Thymus (tissue), 11 donors: ENCODE data around the gene STK24. TPM values are rescaled to one million over a fixed set of nuclear protein-coding genes. Genes with fewer than 3 reads are reported as not detected.

Experiments used
- DNase-seq, 9 donors: peaks; one replicate each; pipeline ENCODE4 v3.0.0-alpha.2; 2013; ENCODE audit warnings: low spot score in 9 of 9, low read depth in 6 of 9, missing footprints in 1 of 9
- H3K27ac ChIP-seq, 2 donors: one replicate each; pipeline ENCODE4 v1.5.1; 2013; ENCODE audit warnings: control low read depth in 1 of 2, low read depth in 1 of 2, low read length in 1 of 2, mild to moderate bottlenecking in 1 of 2, moderate library complexity in 1 of 2
- H3K27me3 ChIP-seq, 2 donors: one replicate each; pipeline ENCODE4 v1.5.1; 2013; ENCODE audit warnings: low read length in 1 of 2; ENCODE audit not compliant: control insufficient read depth in 2 of 2, insufficient read depth in 1 of 2
- H3K36me3 ChIP-seq, 2 donors: one replicate each; pipeline ENCODE4 v1.5.1; 2013; ENCODE audit warnings: low read length in 1 of 2, mild to moderate bottlenecking in 1 of 2, moderate library complexity in 1 of 2; ENCODE audit not compliant: control insufficient read depth in 2 of 2, insufficient read depth in 2 of 2
- H3K4me1 ChIP-seq, 2 donors: one replicate each; pipeline ENCODE4 v1.5.1; 2013; ENCODE audit warnings: low read length in 2 of 2; ENCODE audit not compliant: control insufficient read depth in 2 of 2, insufficient read depth in 2 of 2
- H3K4me3 ChIP-seq, 2 donors: one replicate each; pipeline ENCODE4 v1.5.1; 2013; ENCODE audit warnings: low read length in 2 of 2, control low read depth in 1 of 2, mild to moderate bottlenecking in 1 of 2
- H3K9me3 ChIP-seq, 2 donors: one replicate each; pipeline ENCODE4 v1.5.1; 2013; ENCODE audit warnings: low read length in 1 of 2, mild to moderate bottlenecking in 1 of 2; ENCODE audit not compliant: control insufficient read depth in 2 of 2, insufficient read depth in 1 of 2
- WGBS: extraction: QIAGEN DNeasy Blood & Tissue Kit; methylation state at CpG from one replicate; pipeline ENCODE4 v1.1.7; 2013; 5-methylcytosine and 5-hydroxymethylcytosine counted together
- polyA plus RNA-seq: library from polyadenylated mRNA; stranded (reverse); fragments of 200-250 nt; gene quantifications from one replicate; pipeline ENCODE4 v1.2.3, GENCODE V29; 2013
- total RNA-seq: library from RNA; stranded (reverse); fragments of 120-200 nt; gene quantifications from one replicate; pipeline ENCODE4 v1.2.4, GENCODE V29; 2013
- donor health status: healthy.

STK24 gene
- total and polyA plus RNA-seq, 2 donors = 52.7 to 62.4 TPM

DNA sequence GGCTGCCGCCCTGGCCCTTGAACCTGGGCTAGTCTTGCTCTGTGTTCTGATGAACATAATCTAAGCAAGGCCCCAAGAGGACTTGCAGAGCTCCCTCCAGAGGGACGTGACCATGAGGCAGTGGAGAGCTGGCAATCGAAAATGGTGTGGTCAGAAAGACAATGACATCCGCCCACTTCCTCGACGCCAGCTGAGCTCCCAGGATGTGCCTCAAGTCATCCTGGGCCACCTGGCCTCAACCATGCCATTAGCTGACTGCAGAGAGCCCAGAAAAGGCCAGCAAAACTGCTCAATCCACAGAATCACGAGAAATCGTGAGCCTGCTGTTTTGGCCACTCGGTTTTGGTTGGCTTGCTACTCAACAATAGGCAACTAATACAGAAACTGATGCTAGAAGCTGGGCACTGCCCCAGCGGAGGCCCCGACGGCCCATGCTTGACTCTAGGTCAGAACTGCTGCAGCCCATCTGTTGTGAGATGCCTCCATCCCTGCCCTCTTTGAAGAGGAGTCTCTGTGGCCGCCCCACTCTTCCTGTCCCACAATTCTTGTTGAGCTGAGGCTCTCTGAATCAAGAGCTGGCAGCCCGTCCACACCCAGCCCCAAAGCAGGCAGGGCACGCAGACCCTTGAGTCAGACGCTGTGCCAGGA is 53.3 kb downstream of the STK24 start:
- Histone ChIP-seq H3K36me3 (peaks cover 3 to 6% of the 10 kb centered on the region in 2 donors), H3K4me1 (peaks cover 3 to 30% of the 10 kb centered on the region in 2 donors), H3K27ac (no peak overlapping the region), H3K27me3 (no peaks in the 10 kb centered on the region), H3K9me3 (no peaks in the 10 kb centered on the region), H3K4me3 (no peak overlapping the region)
- no peak for DNase-seq
- 96% methylated on average over 16 of the region's 16 CpGs for WGBS

DNA sequence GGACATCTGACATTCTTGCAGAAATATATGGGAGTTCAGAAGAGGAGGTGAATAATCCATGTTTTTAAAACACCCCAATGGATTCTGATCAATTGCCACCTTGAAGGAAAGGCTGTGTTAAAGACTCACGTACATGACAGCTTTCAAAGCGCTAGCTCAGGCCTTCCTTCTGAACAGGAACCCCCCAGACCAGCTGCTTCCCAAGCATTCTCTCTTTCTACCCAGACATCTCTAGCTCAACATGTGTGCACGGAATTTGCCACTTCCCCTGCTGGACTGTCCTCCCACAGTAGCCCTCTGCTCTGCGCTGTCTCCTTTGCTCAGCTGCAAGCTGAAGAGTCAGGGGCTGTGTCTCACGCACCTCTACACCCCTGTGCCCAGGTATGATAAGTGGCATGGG is 54.5 kb downstream of the STK24 start:
- no peak for DNase-seq
- Histone ChIP-seq H3K4me3 (no peak overlapping the region), H3K36me3 (peaks cover 7 to 11% of the 10 kb centered on the region in 2 donors), H3K4me1 (peaks cover 3 to 28% of the 10 kb centered on the region in 2 donors), H3K27ac (no peak overlapping the region), H3K27me3 (no peaks in the 10 kb centered on the region), H3K9me3 (no peaks in the 10 kb centered on the region)
- WGBS = 94% methylated on average over 5 of the region's 5 CpGs

DNA sequence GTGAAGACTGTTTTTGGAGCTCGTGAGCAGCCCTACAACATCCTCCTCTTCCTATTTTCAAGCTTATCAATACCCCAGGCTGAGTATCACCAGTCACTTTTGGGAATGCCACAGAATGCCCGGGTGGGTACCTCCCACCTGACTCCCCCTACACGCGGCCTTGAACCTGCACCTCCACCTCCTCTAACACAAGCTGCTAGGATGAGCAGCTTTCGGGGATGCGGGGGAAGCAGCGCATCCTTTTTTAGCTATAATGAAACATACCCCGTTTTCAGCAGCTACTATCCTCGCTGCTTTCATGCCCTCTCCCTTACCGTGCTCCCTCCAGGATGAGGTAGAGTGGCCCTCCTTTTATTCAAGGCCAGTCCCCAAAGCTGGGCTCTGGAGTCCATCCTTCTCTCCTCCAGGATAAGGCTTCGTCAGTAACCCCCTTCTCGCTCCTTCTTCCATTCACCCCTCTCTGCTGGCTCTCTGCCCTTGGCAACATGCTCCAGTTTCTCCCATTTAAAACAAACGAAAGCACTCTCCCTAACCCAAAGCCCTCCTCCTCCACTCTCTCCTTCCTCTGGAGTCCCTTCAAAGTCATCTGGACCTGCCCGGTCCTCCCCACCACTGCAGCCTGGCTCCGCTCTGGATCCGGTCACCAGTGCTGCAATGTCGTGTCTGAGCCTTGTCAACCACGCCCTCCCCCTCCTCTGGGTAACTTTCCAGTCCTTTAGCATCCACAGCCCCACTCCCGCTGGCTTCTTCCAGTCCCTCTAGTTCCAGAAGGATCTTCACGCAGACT is 55.3 kb downstream of the STK24 start:
- 96% methylated on average over 20 of the region's 20 CpGs for WGBS
- Histone ChIP-seq H3K4me1 (peaks cover 3 to 28% of the 10 kb centered on the region in 2 donors), H3K27ac (no peak overlapping the region), H3K27me3 (no peaks in the 10 kb centered on the region), H3K36me3 (peaks cover 8 to 17% of the 10 kb centered on the region in 2 donors), H3K4me3 (no peak overlapping the region), H3K9me3 (no peaks in the 10 kb centered on the region)
- DNase-seq = no peak

DNA sequence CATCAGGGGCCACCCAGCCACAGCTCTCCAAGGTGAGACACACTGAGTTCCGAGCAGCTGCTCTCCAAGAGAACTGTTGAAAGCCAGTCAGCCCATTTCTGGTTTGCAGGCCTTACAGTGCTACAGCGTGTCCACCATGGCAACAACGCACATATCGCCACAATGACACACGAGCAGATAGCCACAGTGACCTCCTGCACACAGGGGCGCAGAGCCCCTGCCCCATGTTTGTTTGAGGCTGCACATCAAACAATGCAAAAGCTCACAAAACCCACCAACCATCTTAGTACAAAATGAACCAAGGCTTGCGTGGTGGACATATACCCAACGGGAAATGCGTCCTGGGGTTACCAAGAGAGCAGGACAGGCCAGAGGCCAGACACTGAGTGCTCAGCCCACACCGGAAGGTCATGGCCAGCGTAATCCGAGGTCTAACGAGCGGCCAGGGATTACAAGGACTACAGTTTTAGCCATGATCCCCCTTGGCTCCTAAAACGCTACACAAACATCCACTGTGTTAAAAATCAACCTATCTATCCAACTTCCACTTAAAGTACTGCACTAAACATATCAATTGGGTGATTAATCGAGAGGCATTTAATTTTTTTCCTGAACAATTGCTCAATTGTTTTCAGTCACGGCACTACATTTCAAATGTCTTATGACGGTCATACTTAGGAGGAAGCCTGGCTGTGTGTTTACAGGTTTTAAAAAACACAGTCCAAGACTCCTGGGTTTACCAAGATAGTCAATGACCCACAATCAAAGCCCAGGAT is 56.0 kb downstream of the STK24 start:
- DNase-seq = no peak
- Histone ChIP-seq H3K4me1 (peaks cover 2 to 28% of the 10 kb centered on the region in 2 donors), H3K4me3 (no peak overlapping the region), H3K36me3 (peaks cover 12 to 21% of the 10 kb centered on the region in 2 donors), H3K27ac (no peak overlapping the region), H3K9me3 (no peaks in the 10 kb centered on the region), H3K27me3 (no peaks in the 10 kb centered on the region)
- 98% methylated on average over 18 of the region's 18 CpGs for WGBS

DNA sequence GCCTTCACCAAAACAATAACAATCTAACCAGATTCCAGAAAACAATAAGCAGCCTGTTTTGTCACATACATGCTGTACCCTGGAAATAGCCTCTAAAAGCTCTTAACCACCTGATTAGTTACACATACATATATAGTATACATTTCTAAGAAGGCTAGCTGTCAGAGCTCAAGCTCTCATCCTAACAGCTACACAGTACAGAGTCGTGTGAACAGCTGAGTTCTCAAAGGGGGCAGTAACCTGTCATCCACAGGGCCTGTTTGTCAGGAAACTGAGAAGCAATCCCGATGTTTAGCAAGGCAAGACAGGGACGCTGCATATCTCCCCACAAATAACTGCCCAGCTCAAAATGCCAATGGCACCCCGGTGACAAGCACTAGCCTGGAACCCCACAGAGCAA is 56.9 kb downstream of the STK24 start:
- no peak overlapping the region for H3K27ac ChIP-seq
- no peak overlapping the region for H3K4me3 ChIP-seq
- H3K27me3 ChIP-seq = no peaks in the 10 kb centered on the region
- H3K36me3 ChIP-seq = peaks cover 12 to 29% of the 10 kb centered on the region in 2 donors
- peaks cover 0 to 22% of the 10 kb centered on the region in 2 donors for H3K4me1 ChIP-seq
- H3K9me3 ChIP-seq = no peaks in the 10 kb centered on the region
- DNase-seq = no peak
- WGBS = 93% methylated on average over 4 of the region's 4 CpGs

DNA sequence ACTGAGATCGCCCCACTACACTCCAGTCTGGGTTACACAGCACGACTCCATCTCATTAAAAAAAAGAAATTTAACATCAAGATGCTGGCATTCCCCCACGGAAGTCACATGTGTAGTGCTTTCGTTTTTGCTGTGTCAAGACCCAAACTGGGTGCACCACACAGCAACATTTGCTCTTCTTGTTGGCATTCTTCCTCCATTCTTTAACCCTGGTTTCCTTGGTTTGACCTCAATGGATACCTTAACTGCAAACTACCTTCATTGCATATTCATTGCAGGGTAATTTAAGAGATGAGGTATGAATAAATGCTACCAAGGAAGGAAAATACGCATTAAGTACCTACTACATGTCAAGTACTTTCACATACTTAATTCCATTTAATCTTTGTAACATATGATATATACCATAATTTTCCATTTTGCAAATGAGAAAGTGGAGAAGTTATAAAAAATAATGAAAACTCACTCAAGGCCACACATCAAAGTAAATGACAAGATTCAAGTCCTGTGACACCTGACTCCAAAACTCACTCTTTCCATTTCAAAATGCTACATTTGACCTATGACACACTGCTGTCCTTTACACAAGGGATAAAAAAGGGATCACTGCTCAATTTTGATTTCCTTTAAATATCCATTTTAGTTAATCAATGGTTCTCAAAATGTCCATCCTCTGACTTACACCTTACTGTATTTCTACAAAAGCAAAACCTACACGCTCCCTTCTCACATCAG is 59.2 kb downstream of the STK24 start:
- Histone ChIP-seq H3K4me3 (no peak overlapping the region), H3K27ac (no peak overlapping the region), H3K9me3 (no peaks in the 10 kb centered on the region), H3K27me3 (no peaks in the 10 kb centered on the region), H3K4me1 (peaks cover 2 to 4% of the 10 kb centered on the region in 2 donors), H3K36me3 (peaks cover 9 to 35% of the 10 kb centered on the region in 2 donors)
- 89% methylated on average over 6 of the region's 6 CpGs for WGBS
- DNase-seq = no peak

DNA sequence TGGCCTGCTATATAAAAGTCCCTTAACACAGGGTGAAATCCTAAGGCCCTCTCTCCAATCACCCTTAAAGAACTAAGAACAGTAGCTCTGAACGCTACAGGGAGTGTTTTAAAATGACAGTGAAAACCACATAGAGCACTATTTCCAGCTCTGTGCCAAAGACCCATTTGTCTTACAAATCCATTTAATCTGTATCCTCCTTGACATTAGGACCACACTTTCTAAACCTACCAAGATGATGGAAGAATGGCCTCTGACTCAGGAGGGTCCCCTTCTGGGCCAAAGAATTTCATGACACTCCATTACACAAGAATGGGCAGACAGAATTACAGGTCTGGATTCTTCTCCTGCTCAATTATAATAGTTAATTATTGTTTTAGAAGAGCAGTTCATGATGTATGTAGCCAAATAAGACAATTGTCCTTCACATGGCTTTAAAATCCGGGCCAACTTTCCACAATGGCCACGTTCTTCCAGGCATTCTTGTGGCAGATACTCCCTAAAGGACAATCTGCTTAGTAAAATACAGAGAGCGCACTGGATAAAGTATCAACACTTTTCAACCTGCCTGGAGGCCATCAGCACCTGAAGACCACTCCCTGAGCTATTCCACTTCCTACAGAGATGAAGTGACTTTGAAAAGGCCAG is 61.0 kb downstream of the STK24 start:
- no peak for DNase-seq
- H3K4me1 ChIP-seq = peaks cover 0 to 2% of the 10 kb centered on the region in 2 donors
- no peaks in the 10 kb centered on the region for H3K9me3 ChIP-seq
- peaks cover 9 to 40% of the 10 kb centered on the region in 2 donors for H3K36me3 ChIP-seq
- no peak overlapping the region for H3K4me3 ChIP-seq
- no peak overlapping the region for H3K27ac ChIP-seq
- no peaks in the 10 kb centered on the region for H3K27me3 ChIP-seq
- WGBS = 97% methylated on average over 4 of the region's 4 CpGs

DNA sequence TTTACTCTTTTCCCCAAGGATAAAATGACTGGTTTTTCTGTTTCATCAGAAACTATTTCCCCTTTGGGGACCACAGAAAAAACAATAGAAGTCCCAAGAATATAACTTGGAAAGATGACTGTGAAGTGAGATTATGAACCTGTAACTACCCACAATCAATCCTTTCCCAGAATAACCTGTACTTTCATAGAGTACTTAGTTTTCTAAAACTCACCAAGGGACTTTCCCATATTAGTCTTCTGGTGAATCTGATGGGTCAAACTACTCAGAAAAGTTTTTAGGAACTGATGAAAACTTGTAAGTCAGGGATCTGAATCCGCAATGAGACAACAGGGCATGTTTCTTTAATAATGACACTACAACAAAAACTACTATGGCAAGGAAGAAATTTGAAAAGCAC is 62.6 kb downstream of the STK24 start:
- Histone ChIP-seq H3K27me3 (no peaks in the 10 kb centered on the region), H3K4me1 (peaks cover 4 to 9% of the 10 kb centered on the region in 2 donors), H3K36me3 (peaks cover 9 to 40% of the 10 kb centered on the region in 2 donors), H3K27ac (no peak overlapping the region), H3K9me3 (no peaks in the 10 kb centered on the region), H3K4me3 (no peak overlapping the region)
- no peak for DNase-seq
- 97% methylated on average over 1 of the region's 1 CpG for WGBS
